Peyer's patch (tissue), 4 donors: ENCODE data around the gene CPNE9.

ENCODE experiments used
- POLR2A ChIP-seq, 2 donors: fragments of 450-650 bp; IDR thresholded peaks; one replicate each; pipeline ENCODE4 v1.5.1; 2017; ENCODE audit warnings: antibody characterized with exemption in 2 of 2, mild to moderate bottlenecking in 2 of 2, moderate library complexity in 2 of 2
- TF ChIP-seq, protein P1 (sequence below), 6 experiments: fragments of 450-650 bp in 4 of 6; fragments of 200-600 bp in 2 of 6; sonication (generic) in 1 of 6; IDR thresholded peaks; one replicate each; pipeline ENCODE4 v1.5.1; 2017 to 2019; ENCODE audit warnings: antibody characterized with exemption in 6 of 6, mild to moderate bottlenecking in 3 of 6, moderate library complexity in 1 of 6

- TF ChIP-seq, protein P1, sequence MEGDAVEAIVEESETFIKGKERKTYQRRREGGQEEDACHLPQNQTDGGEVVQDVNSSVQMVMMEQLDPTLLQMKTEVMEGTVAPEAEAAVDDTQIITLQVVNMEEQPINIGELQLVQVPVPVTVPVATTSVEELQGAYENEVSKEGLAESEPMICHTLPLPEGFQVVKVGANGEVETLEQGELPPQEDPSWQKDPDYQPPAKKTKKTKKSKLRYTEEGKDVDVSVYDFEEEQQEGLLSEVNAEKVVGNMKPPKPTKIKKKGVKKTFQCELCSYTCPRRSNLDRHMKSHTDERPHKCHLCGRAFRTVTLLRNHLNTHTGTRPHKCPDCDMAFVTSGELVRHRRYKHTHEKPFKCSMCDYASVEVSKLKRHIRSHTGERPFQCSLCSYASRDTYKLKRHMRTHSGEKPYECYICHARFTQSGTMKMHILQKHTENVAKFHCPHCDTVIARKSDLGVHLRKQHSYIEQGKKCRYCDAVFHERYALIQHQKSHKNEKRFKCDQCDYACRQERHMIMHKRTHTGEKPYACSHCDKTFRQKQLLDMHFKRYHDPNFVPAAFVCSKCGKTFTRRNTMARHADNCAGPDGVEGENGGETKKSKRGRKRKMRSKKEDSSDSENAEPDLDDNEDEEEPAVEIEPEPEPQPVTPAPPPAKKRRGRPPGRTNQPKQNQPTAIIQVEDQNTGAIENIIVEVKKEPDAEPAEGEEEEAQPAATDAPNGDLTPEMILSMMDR (IDR thresholded peaks at IDR 0.05), result no peak
- TF ChIP-seq POLR2A (IDR thresholded peaks at IDR 0.05), result no peak
These were observed 7.0 kb upstream of the CPNE9 start for GRCh38 chr3:9696480-9697220.
